ENCODE measurements around the gene THEMIS.

DNA sequence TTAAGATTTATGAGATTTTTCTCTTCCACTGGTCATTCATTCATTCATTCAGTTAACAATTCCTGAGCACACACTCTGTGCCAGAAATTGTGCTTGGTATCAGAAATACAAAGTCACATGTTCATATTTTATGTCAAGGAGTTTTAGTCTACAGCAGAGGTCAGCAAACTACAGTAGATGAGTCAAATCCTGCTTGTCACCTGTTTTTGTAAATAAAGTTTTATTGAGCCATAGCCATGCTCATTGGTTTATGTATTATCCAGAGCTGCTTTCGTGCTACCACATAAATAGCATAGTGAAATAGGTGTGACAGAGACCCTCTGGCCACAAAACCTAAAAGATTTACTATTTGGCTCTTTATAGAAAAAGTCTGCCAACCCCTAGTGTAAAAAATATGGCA lies 46.8 kb downstream of the THEMIS start:
- TF ChIP-seq, protein P1, sequence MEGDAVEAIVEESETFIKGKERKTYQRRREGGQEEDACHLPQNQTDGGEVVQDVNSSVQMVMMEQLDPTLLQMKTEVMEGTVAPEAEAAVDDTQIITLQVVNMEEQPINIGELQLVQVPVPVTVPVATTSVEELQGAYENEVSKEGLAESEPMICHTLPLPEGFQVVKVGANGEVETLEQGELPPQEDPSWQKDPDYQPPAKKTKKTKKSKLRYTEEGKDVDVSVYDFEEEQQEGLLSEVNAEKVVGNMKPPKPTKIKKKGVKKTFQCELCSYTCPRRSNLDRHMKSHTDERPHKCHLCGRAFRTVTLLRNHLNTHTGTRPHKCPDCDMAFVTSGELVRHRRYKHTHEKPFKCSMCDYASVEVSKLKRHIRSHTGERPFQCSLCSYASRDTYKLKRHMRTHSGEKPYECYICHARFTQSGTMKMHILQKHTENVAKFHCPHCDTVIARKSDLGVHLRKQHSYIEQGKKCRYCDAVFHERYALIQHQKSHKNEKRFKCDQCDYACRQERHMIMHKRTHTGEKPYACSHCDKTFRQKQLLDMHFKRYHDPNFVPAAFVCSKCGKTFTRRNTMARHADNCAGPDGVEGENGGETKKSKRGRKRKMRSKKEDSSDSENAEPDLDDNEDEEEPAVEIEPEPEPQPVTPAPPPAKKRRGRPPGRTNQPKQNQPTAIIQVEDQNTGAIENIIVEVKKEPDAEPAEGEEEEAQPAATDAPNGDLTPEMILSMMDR (IDR thresholded peaks at IDR 0.05) = no peak
- no peak for TF ChIP-seq POLR2A (IDR thresholded peaks at IDR 0.05)
